ENCODE measurements around the gene HHIP.

- TF ChIP-seq CTCF (conservative IDR thresholded peaks at IDR 0.05): no peak
- no peak for TF ChIP-seq EZH2 (IDR thresholded peaks at IDR 0.05; ENCODE audit: low read depth)
These were observed 43.2 kb downstream of the HHIP start for GRCh38 chr4:144689125-144689524.
